Temporal lobe (tissue), 2 donors: ENCODE results near the gene AKR1C2. TPM values are rescaled to one million over a fixed set of nuclear protein-coding genes. Genes with fewer than 3 reads are reported as not detected.

Experiments
- small RNA-seq: library from RNA; depleted of rRNA; stranded (forward); fragments of <200 nt; gene quantifications from one replicate; pipeline ENCODE3, GENCODE V24; 2014; ENCODE audit warnings: low replicate concordance
- total RNA-seq: library from RNA; depleted of rRNA; stranded (reverse); fragments of >200 nt; gene quantifications from one replicate; pipeline ENCODE4 v1.2.3, GENCODE V29; 2014

The AKR1C2 gene
- total RNA-seq, 1 donor from 2014 or later = 21.9 TPM

Small RNA genes lying within 50 kb of the gene (small RNA-seq; reads per million reads assigned to genes)
- not detected for gene RF00096

Other genes starting within 250 kb of the AKR1C2 start
- 25.6 TPM for gene AKR1E2, start 177.7 kb downstream of the AKR1C2 start, total RNA-seq
- gene AKR1C1, start 40.4 kb downstream of the AKR1C2 start, total RNA-seq = 27.5 TPM
- 3.4 TPM for gene AKR1C3, start 90.6 kb upstream of the AKR1C2 start, total RNA-seq
- gene AKR1C8, start 181.3 kb upstream of the AKR1C2 start, total RNA-seq = not detected
- not detected for gene AKR1C4, start 193.0 kb upstream of the AKR1C2 start, total RNA-seq